ENCODE results near the gene ATG9B. TPM values are rescaled to one million over a fixed set of nuclear protein-coding genes. Genes with fewer than 3 reads are reported as not detected.

ATG9B gene
- polyA plus RNA-seq, 1 experiment: 0.15 TPM

DNA sequence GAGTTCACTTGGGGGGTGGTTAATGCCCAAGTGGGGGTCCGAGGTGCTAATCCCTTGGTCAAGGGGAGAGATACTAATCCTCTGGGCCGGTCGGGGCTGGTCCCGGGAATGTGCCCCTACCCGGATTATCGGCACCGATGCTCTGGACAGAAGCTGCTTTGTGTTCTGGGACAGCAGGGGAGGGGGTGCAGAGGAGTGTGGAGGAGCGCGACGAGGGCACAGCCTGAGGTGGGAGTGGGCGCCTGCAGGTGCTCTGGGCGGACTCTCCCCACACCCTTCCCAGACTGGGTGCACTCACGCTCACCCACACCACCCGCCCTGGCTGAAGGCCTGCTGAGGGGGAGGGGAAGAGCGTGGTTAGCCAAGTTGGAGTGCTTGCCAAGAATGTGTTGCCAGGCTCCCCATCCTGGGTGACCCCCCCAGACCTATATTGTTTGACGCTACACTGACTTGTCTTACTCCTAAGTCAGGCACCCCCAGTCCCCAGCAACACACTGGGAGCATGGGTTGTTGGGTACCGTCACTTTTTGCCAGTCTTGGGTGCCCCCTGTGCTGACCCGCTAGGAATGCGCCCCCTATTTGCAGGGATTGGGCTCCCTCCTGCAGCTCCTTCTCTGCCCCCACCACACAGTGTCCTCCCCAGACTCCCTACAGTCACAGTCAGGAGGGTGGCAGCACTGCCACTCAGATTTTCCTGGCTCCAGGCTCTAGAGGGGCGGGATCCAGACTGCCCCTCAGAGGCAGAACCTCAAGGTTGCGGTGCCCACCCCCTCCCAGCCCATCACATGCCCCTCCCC, 36.3 kb upstream of the ATG9B start:
- POLR2A ChIA-PET: no interaction called here

DNA sequence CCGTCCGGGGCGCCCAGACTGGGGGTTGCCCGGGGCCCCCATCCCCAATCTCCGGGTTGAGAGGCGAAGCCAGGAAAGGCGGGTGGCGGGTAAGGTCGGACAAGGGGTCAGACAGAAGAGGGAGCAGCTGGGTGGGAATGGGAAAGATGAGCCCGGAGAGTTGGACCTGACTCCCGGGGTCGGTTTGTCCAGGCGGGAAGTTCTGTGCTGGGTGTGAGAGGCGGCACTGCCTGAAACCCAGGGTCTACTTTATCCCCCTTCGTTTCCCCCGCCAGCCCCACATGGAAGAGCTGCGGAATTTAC, 35.8 kb upstream of the ATG9B start:
- peaks cover 8% of the 10 kb centered on the region for H3K36me3 ChIP-seq (ENCODE audit: control insufficient read depth, insufficient read depth, low read length)
- ChIA-PET CTCF (interaction anchor here (0.7 to 2.5 kb wide), 8 partner anchors 11 to 79 kb away, joined by 3 to 6 read pairs (median 4); partner anchors contain the start of gene FASTK), POLR2A (no interaction called here)
- H3K27me3 ChIP-seq (ENCODE audit: control insufficient read depth, insufficient read depth, low read length): no peaks in the 10 kb centered on the region
- DNase-seq (ENCODE audit: low read depth): no peak
- TF ChIP-seq, protein P1, sequence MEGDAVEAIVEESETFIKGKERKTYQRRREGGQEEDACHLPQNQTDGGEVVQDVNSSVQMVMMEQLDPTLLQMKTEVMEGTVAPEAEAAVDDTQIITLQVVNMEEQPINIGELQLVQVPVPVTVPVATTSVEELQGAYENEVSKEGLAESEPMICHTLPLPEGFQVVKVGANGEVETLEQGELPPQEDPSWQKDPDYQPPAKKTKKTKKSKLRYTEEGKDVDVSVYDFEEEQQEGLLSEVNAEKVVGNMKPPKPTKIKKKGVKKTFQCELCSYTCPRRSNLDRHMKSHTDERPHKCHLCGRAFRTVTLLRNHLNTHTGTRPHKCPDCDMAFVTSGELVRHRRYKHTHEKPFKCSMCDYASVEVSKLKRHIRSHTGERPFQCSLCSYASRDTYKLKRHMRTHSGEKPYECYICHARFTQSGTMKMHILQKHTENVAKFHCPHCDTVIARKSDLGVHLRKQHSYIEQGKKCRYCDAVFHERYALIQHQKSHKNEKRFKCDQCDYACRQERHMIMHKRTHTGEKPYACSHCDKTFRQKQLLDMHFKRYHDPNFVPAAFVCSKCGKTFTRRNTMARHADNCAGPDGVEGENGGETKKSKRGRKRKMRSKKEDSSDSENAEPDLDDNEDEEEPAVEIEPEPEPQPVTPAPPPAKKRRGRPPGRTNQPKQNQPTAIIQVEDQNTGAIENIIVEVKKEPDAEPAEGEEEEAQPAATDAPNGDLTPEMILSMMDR (IDR thresholded peaks at IDR 0.05; ENCODE audit: insufficient read depth, low read depth, low read length): no peak
- H3K4me3 ChIP-seq (ENCODE audit: low read depth, low read length): peak overlapping the region; percentile 76

More for the DNA sequence above, 36.3 kb upstream of the ATG9B start:
- Histone ChIP-seq H3K36me3 (ENCODE audit: control insufficient read depth, insufficient read depth, low read length) (peaks cover 13% of the 10 kb centered on the region), H3K27me3 (ENCODE audit: control insufficient read depth, insufficient read depth, low read length) (no peaks in the 10 kb centered on the region), H3K4me3 (ENCODE audit: low read depth, low read length) (peak overlapping the region; percentile 76)
- no peak for DNase-seq (ENCODE audit: low read depth)
- CTCF ChIA-PET: interaction anchor here (0.6 to 2.5 kb wide), 14 partner anchors 11 to 79 kb away, joined by 3 to 6 read pairs (median 3); partner anchors contain the start of gene FASTK
- TF ChIP-seq, protein P1 (IDR thresholded peaks at IDR 0.05; ENCODE audit: insufficient read depth, low read depth, low read length): no peak

DNA sequence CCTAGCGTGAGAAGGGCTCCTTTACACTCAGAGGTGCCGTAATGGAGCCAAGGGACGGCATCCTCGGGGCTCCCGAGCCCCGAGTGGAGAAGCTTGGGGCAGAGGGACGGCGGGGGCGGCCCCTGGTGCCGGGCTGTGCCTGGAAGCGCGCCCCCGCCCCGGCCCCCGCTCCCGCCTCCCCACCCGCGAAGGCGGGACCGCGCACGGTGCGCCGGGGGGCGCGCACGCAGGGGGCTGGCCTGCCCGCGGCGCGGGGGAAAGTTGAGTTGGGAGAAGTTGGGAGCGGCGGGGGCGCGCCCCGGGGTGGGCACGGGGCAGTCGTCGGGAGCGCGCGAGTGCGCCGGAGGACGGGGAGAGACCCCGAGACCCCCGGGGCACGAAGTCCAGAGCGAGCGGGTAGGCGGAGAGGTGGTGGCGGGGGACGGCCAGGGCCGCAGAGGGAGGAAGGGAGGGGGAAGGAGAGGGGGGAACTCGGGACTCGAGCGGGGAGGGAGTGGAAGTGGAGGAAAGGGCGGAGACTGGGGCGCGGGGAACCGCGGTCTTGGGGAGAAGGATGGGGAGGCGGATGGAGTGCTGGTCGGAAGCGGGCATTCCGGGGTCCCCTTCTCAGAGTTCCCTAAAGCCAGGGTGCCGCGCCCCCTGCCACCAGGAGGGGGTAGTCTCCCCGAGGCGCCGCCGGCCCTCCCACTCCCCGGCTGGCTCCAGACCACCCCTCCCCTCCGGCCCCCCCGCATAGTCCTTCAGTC, 35.2 kb upstream of the ATG9B start, which contains the start of gene SLC4A2:
TSS of gene SLC4A2 (plus strand) at position 223 of the 746 bp plus-strand sequence. CDS start 2,399 bp downstream, outside the sequence.
- H3K4me3 ChIP-seq (ENCODE audit: low read depth, low read length): peak within 1 kb of the TSS; percentile 76
- TF ChIP-seq, protein P1 (IDR thresholded peaks at IDR 0.05; ENCODE audit: insufficient read depth, low read depth, low read length): peak; percentile 59
- peaks cover 4% of the 10 kb centered on the region for H3K36me3 ChIP-seq (ENCODE audit: control insufficient read depth, insufficient read depth, low read length)
- POLR2A ChIA-PET: no interaction called here
- H3K27me3 ChIP-seq (ENCODE audit: control insufficient read depth, insufficient read depth, low read length): no peaks in the 10 kb centered on the region
- CTCF ChIA-PET: interaction anchor here (0.7 to 2.5 kb wide), 10 partner anchors 12 to 80 kb away, joined by 3 to 7 read pairs (median 4); partner anchors contain the start of gene FASTK
- DNase-seq (ENCODE audit: low read depth): no peak

DNA sequence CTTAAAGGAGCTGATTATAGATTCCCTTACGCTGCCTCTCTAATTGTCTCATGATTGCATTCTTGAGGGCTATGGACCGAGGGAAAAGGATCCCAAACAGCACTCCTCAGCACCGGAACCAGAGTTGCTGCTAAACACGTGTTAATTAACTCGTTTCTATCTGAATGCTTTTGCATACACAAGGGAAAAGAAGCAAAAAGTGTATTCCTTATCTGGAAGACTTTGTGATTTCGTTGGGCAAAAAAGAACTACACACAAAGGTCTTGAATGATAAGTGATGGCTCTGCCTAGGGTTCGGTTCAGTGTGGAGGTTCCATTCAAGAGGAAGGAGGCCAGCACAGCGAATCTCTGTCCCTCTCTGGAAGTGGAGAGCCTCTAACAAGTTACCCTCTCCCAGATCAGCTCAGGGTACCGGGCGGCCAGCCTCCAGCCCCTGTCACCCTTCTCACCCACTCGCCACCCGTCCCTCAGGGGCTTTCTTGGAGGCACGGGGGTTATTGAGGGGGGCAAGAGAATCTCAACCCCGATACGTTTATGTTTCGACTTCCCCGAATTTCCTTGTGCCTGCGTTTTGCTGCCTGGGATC, 34.6 kb upstream of the ATG9B start:
- Histone ChIP-seq H3K4me3 (ENCODE audit: low read depth, low read length) (peak overlapping the region; percentile 76), H3K36me3 (ENCODE audit: control insufficient read depth, insufficient read depth, low read length) (0 out of 2 replicates have a peak, but pooled peaks cover 1% of the 10 kb centered on the region), H3K27me3 (ENCODE audit: control insufficient read depth, insufficient read depth, low read length) (no peaks in the 10 kb centered on the region)
- TF ChIP-seq, protein P1 (IDR thresholded peaks at IDR 0.05; ENCODE audit: insufficient read depth, low read depth, low read length): no peak
- ChIA-PET CTCF (interaction anchor here (1.1 to 1.6 kb wide), 3 partner anchors 26 to 52 kb away, joined by 4 to 7 read pairs (median 5); no protein-coding TSS in a partner anchor), POLR2A (interaction anchor here (0.7 kb wide), 1 partner anchor 22 kb away, joined by 3 read pairs; the partner anchor contains the start of gene FASTK)
- DNase-seq (ENCODE audit: low read depth): no peak

All from BJ (cell line).